Stimulated activated CD8-positive, alpha-beta memory T cell treated with anti-CD3 and anti-CD28 coated beads, Interleukin-4, amount 100 ng/mL, for 4 hours (primary cell): ENCODE measurements around the gene CNGA4.
"Not testable (repeated sequence)": the region's sequence is repeated elsewhere in the genome, so short reads cannot be mapped to it uniquely, and the experiment has no call there.

ENCODE experiments used
- DNase-seq, 2 donors: peaks; one replicate each; pipeline ENCODE4 v3.0.0-alpha.2; 2020; ENCODE audit warnings: low read depth in 2 of 2, low spot score in 1 of 2

Gene CNGA4

DNA sequence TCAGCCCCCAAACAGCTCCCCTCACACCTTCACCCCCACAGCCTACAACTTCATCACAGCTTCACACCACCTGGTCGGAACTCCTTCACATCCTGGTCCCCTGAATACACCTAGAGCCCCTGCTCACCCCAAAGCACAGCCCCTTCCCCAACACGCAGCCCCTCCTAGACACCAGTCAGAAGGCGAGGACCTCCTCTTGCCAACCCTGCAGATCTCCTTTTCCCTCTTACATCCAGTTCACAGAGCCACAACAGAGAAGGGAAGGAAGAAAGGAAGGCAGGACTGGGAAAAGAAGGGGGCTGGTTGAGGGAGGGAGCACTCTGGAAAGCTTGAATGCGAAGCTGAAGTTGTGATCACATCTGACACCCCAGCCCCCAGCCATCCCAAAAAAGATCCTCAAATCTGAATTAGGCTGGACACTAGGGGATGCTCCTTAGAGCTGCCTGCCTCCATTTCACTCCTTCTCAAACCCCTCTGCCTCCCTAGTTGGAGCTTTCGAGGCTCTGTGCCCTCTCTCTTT lies 21.4 kb downstream of the CNGA4 start:
- DNase-seq = no peak

DNA sequence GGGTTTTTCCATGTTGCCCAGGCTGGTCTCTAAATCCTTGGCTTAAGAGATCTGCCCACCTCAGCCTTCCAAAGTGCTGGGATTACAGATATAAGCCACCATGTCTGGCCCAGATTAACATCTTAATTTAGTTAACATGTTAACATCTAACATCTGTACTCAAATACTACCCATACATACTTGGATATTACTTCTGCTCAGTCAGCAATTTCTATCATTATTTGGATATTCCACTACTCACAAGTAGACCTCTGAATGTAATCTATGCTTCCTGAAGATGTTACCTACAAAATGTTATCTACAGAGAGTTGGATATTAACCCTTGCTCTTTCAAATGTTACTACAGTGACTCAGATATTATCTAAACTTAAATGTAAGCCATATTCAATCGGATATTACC lies 24.8 kb downstream of the CNGA4 start:
- no peak for DNase-seq

DNA sequence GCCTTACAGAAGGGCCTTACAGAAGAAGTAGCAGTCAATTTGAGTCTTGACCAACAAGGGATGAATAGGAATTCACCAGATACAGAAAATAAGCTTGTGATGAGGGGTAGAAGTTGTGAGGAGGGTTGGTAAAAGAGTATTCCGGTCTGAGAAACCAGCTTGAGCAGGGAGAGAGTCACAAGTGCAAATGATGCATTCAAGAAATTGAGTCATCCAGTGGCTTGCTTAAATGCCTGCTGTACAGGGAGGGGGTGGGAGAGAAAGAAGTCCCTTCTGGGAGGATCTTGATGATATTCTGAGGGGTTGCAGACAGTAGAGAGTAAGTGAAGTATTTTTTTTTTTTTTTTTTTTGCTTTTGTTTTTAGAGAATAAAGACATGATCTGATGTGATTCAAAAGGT lies 29.9 kb downstream of the CNGA4 start:
- no peak for DNase-seq

DNA sequence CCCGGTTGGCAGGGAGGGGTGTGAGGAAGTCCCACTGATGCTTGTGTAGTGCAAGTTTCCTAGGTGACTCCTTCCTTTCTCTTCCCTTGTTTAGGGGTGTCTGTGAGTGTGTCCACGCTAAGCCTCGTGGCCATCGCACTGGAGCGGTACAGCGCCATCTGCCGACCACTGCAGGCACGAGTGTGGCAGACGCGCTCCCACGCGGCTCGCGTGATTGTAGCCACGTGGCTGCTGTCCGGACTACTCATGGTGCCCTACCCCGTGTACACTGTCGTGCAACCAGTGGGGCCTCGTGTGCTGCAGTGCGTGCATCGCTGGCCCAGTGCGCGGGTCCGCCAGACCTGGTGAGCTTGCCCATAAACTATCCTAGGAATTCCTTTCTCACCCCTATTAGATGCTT lies 31.1 kb downstream of the CNGA4 start:
- no peak for DNase-seq

DNA sequence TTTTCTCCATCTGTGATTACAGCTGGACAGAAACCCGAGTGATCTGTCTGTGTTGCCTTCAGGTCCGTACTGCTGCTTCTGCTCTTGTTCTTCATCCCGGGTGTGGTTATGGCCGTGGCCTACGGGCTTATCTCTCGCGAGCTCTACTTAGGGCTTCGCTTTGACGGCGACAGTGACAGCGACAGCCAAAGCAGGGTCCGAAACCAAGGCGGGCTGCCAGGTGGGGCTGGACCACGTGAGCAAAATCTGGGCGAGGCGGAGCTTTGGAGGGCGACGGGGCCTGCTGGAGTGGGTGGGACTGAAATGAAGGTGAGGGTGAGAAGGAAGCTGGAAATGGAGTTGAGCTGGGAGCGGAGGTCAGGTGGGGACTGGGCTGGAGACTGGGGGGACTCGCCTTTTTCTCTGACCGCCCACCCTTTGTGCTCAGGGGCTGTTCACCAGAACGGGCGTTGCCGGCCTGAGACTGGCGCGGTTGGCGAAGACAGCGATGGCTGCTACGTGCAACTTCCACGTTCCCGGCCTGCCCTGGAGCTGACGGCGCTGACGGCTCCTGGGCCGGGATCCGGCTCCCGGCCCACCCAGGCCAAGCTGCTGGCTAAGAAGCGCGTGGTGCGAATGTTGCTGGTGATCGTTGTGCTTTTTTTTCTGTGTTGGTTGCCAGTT lies 31.8 kb downstream of the CNGA4 start:
- DNase-seq = no peak

DNA sequence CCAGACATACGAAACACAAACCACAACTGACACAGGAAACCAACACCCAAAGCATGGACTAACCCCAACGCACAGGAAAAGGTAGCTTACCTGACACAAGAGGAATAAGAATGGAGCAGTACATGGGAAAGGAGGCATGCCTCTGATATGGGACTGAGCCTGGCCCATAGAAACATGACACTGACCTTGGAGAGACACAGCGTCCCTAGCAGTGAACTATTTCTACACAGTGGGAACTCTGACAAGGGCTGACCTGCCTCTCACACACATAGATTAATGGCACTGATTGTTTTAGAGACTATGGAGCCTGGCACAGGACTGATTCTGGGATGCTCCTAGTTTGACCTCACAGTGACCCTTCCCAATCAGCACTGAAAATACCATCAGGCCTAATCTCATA lies 32.7 kb downstream of the CNGA4 start:
- DNase-seq = no peak

DNA sequence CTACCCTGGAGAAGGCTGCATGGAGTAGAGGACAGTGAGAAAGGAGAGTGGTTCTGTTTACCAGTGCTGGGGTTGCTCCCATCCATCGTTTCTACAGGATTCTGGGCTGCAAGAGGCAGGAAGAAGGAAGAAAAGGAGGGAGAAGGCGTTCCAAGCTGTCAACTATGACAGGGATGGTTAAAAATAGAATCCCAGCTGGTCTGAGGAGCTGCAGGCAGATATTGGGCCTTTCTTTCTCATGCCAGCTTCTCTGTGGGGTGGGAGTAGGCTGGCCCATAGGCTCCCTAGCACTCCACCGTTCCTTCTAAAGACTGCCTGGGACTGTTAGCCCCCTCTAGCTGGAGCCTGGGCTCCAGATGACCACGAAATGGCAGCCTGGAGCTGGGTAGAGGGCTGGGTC lies 34.3 kb downstream of the CNGA4 start:
- no peak for DNase-seq

DNA sequence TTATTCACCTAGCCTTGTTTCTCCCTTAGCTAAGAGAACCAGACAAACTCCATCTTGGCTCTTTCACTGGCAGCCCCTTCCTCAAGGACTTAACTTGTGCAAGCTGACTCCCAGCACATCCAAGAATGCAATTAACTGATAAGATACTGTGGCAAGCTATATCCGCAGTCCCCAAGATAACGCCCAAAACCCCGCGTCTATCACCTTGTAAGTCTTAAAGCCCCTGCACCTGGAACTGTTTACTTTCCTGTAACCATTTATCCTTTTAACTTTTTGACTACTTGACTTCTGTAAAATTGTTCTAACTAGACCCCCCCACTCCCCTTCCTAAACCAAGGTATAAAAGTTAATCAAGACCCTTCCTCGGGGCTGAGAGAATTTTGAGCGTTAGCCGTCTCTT lies 41.9 kb downstream of the CNGA4 start:
- DNase-seq = not testable (repeated sequence)

DNA sequence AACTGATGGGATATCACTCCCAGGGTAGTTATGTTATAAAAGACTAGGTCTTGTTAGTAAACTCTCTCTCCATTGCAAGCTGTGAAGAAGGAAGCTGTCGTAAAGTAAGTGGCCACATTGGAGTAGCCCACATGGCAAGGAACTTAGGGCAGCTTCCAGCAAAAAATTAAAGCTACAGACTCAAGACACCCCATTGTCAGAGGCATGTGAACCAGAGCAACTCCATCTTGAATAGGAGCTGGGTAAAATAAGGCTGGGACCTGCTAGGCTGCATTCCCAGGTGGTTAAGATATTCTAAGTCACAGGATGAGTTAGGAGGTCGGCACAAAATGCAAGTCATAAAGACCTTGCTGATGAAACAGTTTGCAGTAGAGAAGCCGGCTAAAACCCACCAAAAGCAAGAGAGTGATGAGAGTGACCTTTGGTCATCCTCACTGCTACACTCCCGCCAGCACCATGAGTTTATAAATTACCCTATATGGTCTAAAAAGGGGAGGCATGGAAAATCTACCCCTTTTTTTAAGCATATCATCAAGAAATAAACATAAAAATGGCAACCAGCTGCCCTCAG lies 44.6 kb downstream of the CNGA4 start:
- no peak for DNase-seq

DNA sequence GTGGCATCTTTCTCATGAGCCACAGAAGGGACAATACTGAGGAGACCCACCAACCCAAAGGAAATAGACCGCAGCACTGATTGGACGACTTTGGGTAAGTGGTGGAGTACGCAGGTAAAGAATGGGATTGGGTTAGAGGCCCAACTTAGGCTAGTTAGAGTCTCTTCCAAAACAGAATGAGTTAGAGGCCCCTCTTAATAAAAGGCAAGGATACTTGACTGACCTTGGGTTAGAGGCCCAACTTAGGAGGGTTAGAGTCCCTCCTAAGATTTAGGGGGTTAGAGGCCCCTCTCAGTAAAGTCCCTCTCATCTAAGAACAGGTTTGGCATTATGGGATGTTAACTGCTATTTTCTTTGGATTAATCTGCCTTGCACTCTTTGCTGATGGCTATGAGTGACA lies 45.4 kb downstream of the CNGA4 start:
- DNase-seq = no peak

DNA sequence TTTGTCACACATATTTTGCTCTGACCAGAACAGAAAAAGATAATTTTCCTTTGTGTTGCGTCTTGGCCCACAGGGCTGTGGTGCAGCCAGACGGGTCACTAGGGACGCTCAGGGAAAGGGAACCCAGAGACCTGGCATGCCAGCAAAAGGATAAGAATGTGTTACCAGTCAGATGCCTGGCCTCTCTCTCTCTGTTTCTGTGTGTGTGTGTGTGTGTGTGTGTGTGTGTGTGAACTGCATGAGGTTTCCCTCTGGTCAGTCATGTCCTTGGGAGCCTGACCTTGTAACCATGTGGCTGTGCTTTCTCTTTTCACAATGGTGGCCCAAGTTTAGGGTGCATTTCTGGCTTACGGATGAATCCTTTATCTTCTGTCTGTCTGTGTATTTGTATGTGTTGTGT lies 46.1 kb downstream of the CNGA4 start:
- DNase-seq = no peak
